ENCODE results near the gene ZFAND3.
A peak's percentile ranks its signal among the peaks of the same experiment; 100 is the strongest.

ZFAND3 gene, protein sequence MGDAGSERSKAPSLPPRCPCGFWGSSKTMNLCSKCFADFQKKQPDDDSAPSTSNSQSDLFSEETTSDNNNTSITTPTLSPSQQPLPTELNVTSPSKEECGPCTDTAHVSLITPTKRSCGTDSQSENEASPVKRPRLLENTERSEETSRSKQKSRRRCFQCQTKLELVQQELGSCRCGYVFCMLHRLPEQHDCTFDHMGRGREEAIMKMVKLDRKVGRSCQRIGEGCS

GRCh38 chr6:37819177-37819801 is at the start of gene ZFAND3:
TSS of gene ZFAND3 (plus strand) at chr6:37819727. CDS start at chr6:37819946, 219 bp downstream.
- peak; percentile 96 for DNase-seq

- no peak for DNase-seq
Measured at GRCh38 chr6:37774028-37774680, 45.4 kb upstream of the ZFAND3 start.

DNA sequence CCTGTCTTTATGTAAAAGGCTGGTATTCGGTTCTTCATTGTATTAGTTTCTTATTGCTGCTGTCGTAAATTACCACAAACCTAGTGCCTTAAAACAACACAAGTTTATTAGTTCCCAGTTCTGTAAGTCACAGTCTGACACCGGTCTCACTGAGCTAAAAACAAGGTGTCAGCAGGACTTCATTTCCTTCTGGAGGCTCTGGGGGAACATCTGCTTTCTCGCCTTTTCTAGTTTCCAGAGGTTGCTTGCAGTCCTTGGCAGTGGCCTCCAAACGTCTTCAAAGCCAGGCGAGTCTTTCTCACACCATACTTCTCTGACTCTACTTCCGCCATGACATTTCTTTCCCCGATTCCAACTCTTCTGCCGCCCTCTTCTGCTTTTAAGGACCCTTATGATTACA is 43.0 kb upstream of the ZFAND3 start:
- DNase-seq = no peak

- DNase-seq = no peak
Measured at GRCh38 chr6:37777272-37777834, 42.2 kb upstream of the ZFAND3 start.

- DNase-seq = no peak
Measured at GRCh38 chr6:37779111-37779800, 40.3 kb upstream of the ZFAND3 start.

- no peak for DNase-seq
Measured at GRCh38 chr6:37779902-37780628, 39.5 kb upstream of the ZFAND3 start.

GRCh38 chr6:37781788-37782187 is 37.7 kb upstream of the ZFAND3 start:
- DNase-seq = no peak

DNA sequence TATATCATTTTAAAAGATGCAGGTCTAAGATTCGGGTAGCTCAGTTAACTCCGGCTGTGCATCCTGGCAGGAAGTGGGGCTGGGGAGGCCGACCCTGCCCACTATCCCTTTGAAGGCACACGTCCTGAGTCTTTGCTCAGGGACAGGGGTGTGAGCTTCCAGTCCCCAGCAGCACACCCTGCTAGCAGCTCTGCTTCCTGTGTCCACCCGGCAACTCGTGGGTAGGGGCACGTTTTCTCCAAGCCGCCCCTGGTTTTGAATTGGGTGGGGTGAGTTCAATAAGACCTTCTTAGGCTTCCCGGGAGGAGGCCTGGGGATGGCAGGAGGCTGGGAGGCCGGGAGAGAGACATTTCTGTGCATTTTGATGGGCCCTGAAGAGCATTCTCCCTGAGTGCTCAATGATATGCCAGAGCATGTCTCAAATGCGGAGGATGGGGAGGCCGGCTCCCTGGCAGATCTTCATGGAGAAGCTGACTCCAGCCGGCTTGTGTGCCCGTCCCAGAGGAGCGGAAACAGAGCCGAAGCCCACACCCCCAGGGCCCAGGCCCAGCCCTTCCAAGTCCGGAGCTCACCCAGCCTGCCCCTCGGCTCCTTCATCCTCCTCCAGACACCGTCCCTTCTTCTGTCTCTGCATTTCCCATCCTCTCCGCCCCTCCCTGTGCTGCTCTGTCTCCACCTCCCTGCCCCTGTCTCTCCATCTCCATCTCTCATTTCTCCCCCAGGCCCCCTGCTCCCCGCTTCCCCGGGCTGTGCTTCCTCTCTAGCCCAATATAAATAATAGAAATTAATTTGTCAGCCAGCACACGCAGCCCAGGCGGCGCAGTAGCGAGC is 36.3 kb upstream of the ZFAND3 start:
- DNase-seq = peak; percentile 7

- DNase-seq = no peak
Measured at GRCh38 chr6:37783856-37784584, 35.5 kb upstream of the ZFAND3 start.

GRCh38 chr6:37784585-37784967 is 35.0 kb upstream of the ZFAND3 start:
- no peak for DNase-seq

GRCh38 chr6:37785002-37785662 is 34.4 kb upstream of the ZFAND3 start:
- DNase-seq = no peak

GRCh38 chr6:37785663-37786270 is 33.8 kb upstream of the ZFAND3 start:
- DNase-seq = no peak

DNA sequence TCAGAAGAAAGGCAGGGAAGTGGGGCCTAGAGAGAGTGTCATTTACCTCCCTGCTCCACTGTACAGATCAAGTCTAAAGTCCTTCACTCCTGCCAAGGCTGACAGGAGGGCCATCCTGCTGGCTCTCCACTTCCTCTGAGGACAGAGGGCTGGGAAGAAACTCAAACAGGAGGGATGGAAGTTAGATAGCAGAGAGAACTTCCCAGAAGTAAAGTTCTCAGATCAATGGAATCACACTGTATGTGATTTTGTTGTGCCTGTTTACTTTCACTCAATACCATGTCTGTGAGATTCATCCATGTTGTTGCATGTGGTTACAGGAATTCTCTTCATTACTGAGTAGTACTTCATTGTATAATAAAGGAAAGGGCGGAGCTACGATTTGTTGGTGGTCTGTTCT is 32.3 kb upstream of the ZFAND3 start:
- no peak for DNase-seq

DNA sequence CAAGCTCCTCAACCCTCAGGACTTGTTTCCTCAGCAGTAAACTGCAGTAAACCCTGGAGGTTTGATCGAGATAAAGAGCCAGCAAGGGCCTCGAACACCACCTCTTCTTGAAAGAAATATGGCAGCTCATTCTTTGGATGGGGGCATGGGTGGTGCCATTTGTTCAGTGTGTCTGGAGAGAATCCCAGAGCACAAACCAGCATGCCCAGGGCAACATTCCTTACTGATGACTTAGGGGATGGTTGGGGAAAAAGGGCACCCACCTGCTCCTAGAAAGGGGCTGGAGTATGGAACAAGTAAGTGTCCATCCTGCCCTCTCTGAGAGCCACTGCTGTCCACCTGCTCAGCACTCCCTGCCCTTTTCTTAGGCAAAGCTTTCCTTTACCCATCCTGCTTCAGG is 31.3 kb upstream of the ZFAND3 start:
- no peak for DNase-seq

DNA sequence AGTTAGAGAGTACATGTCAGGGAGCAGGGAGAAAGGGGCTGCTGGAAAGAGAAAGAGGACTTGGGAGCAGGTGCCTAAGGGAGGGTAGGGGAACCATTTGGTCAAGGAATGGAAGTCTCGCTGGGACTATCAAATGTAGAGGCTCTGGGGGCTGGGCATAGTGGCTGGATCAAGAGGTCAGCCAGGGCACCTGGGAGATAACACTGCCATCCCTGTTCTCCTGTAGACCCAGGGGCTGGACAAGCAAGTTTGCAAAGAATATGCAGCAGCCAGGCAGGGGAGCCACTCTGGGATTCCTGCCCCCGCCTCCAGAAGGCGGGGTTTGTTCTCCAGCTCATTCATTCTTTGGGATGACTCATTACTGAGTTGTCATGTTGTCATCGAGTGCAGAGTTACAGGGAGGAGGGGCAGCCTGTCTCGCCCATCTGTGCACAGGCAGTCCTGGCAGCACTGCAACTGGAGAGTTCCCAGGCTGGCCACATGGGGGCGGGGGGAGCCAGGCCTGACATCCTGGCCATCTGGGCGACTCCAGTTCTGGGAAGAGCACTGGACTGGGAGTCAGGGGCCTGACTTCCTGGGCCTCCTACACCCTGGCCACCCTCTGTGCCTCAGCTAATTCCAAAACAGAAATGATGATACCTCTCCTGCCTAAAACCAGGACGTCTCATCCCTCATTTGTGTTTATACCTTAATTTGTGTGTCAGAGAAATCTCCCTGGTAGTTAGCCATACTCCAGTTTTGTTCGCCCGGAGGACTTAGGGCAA is 28.2 kb upstream of the ZFAND3 start:
- peak; percentile 91 for DNase-seq

- no peak for DNase-seq
Measured at GRCh38 chr6:37792457-37793033, 27.0 kb upstream of the ZFAND3 start.

GRCh38 chr6:37793067-37793466 is 26.5 kb upstream of the ZFAND3 start:
- DNase-seq = no peak

GRCh38 chr6:37794825-37795224 is 24.7 kb upstream of the ZFAND3 start:
- DNase-seq = no peak
